A549 (cell line): ENCODE measurements around the gene ALAS1. TPM values are rescaled to one million over a fixed set of nuclear protein-coding genes. Genes with fewer than 3 reads are reported as not detected.
A peak's percentile ranks its signal among the peaks of the same experiment; 100 is the strongest.

Source experiments
- ATAC-seq, 2 experiments: fragments of 200-7000 bp in 1 of 2; fragments of >200 bp in 1 of 2; cut with Nextera tagmentation in 1 of 2; cut with Tn5 transposase in 1 of 2; 3 replicates each; pipeline versions ENCODE4 v1.8.0 to v1.9.1; 2018 to 2020; ENCODE audit warnings: mild to moderate bottlenecking in 1 of 2, moderate library complexity in 1 of 2
- CTCF ChIA-PET: fragments of 300-600 bp; sonication (Branson Sonifier 250); formaldehyde crosslinking; extraction: SDS; loops from one replicate; lab custom pipeline; 2021; ENCODE audit warnings: antibody characterized with exemption, inconsistent platforms; lab: Yijun Ruan, JAX
- POLR2A ChIA-PET: fragments of 350-600 bp; formaldehyde crosslinking; extraction: SDS; loops from one replicate; lab custom pipeline; 2021; ENCODE audit warnings: antibody characterized with exemption, inconsistent platforms; lab: Yijun Ruan, JAX
- DNase-seq, 2 experiments: peaks; one replicate each; pipeline versions ENCODE4 v3.0.0 to v3.0.0-alpha.2; 2011 to 2016; ENCODE audit warnings: low read depth in 1 of 2, low spot score in 1 of 2
- FAIRE-seq: peaks from 2 replicates; lab custom pipeline; 2011; peaks lifted over from hg19 to GRCh38; lab: Jason Lieb, UNC
- H3K27ac ChIP-seq, 2 experiments: fragments of >200 bp; sonication (Bioruptor Twin); formaldehyde crosslinking; 3 replicates each; pipeline ENCODE4 v1.5.1; 2016 to 2017
- H3K4me1 ChIP-seq: fragments of >200 bp; sonication (Bioruptor Twin); formaldehyde crosslinking; 3 replicates; pipeline ENCODE4 v1.6.1; 2016
- H3K4me2 ChIP-seq: fragments of >200 bp; sonication (Bioruptor Twin); formaldehyde crosslinking; 3 replicates; pipeline ENCODE4 v1.6.1; 2016
- H3K4me3 ChIP-seq: fragments of >200 bp; sonication (Bioruptor Twin); formaldehyde crosslinking; 3 replicates; pipeline ENCODE4 v1.5.1; 2016
- H3K9me3 ChIP-seq: fragments of >200 bp; sonication (Bioruptor Twin); formaldehyde crosslinking; 3 replicates; pipeline ENCODE4 v1.6.1; 2016
- CHD4 ChIP-seq: fragments of 200-600 bp; sonication (generic); IDR thresholded peaks from 2 replicates; pipeline ENCODE4 v1.6.1; 2016; ENCODE audit warnings: antibody characterized with exemption, mild to moderate bottlenecking, borderline replicate concordance
- EHF ChIP-seq: fragments of 250-450 bp; sonication (Bioruptor Pico); IDR thresholded peaks from 2 replicates; pipeline ENCODE4 v1.5.0; 2020; ENCODE audit warnings: mild to moderate bottlenecking
- FOSL2 ChIP-seq, 2 experiments: fragments of 450-650 bp in 1 of 2; fragments of >200 bp in 1 of 2; sonication (Bioruptor Twin) in 1 of 2; formaldehyde crosslinking; IDR thresholded peaks; 2 replicates each; pipeline versions ENCODE4 v1.5.0 to v1.6.1; 2016 to 2020; ENCODE audit warnings: mild to moderate bottlenecking in 1 of 2, moderate library complexity in 1 of 2
- PHF8 ChIP-seq: fragments of 200-600 bp; sonication (generic); IDR thresholded peaks from 2 replicates; pipeline ENCODE4 v1.6.1; 2016; ENCODE audit warnings: low read depth, mild to moderate bottlenecking, antibody characterized with exemption, moderate library complexity, borderline replicate concordance
- RAD21 ChIP-seq, 2 experiments: fragments of >200 bp in 1 of 2; sonication (Bioruptor Twin) in 1 of 2; formaldehyde crosslinking in 1 of 2; IDR thresholded peaks in 1 of 2; conservative IDR thresholded peaks in 1 of 2; 2 replicates in 1 of 2; 3 replicates in 1 of 2; pipeline ENCODE4 v1.6.1; 2012 to 2018; ENCODE audit warnings: inconsistent platforms in 1 of 2
- RFX5 ChIP-seq: fragments of 450-650 bp; IDR thresholded peaks from 2 replicates; pipeline ENCODE4 v1.7.1; 2014; ENCODE audit warnings: antibody characterized with exemption, mild to moderate bottlenecking, moderate library complexity
- SMC3 ChIP-seq: fragments of >200 bp; sonication (Bioruptor Twin); formaldehyde crosslinking; IDR thresholded peaks from 3 replicates; pipeline ENCODE4 v1.6.1; 2018; ENCODE audit warnings: inconsistent platforms
- ZC3H11A ChIP-seq: fragments of 450-650 bp; IDR thresholded peaks from 2 replicates; pipeline ENCODE4 v1.6.1; 2014; ENCODE audit warnings: antibody characterized with exemption, mild to moderate bottlenecking
- ZSCAN20 ChIP-seq: fragments of 250-450 bp; sonication (Bioruptor Pico); IDR thresholded peaks from 2 replicates; pipeline ENCODE4 v1.8.0; 2022; ENCODE audit warnings: mild to moderate bottlenecking, moderate library complexity
- WGBS: methylation state at CpG from one replicate; pipeline ENCODE4 v1.1.6; 2017; ENCODE audit errors: missing lambda C conversion rate; 5-methylcytosine and 5-hydroxymethylcytosine counted together
- polyA plus RNA-seq, 4 experiments: library from polyadenylated mRNA; depleted of rRNA in 3 of 4; stranded (reverse); fragments of >200 nt; fragmentation: RNase III in 1 of 4; extraction: RNeasy Plus Mini Kit Qiagen cat#74134 plus additional on column Dnase treatment in 1 of 4; gene quantifications; 2 replicates in 3 of 4; 3 replicates in 1 of 4; pipeline ENCODE4 v1.2.3, GENCODE V29; 2011 to 2017
- TF ChIP-seq, protein P1 (sequence below): fragments of 250-450 bp; sonication (Bioruptor Pico); IDR thresholded peaks from 2 replicates; pipeline ENCODE4 v1.5.0; 2021; ENCODE audit warnings: mild to moderate bottlenecking, moderate library complexity, borderline replicate concordance
- TF ChIP-seq, protein P2 (sequence below): IDR thresholded peaks from 2 replicates; pipeline ENCODE4 v1.6.1; 2012; ENCODE audit warnings: low read depth, borderline replicate concordance
- TF ChIP-seq, protein P3 (sequence below): fragments of >200 bp; sonication (Bioruptor Twin); formaldehyde crosslinking; IDR thresholded peaks from 3 replicates; pipeline ENCODE4 v1.5.1; 2016
- TF ChIP-seq, protein P4 (sequence below): IDR thresholded peaks from 2 replicates; pipeline ENCODE4 v1.6.1; 2012

ALAS1 gene
- polyA plus RNA-seq, 2 of the 4 experiments (the other 2 are of a cell fraction) = 56.8 to 63.7 TPM

DNA sequence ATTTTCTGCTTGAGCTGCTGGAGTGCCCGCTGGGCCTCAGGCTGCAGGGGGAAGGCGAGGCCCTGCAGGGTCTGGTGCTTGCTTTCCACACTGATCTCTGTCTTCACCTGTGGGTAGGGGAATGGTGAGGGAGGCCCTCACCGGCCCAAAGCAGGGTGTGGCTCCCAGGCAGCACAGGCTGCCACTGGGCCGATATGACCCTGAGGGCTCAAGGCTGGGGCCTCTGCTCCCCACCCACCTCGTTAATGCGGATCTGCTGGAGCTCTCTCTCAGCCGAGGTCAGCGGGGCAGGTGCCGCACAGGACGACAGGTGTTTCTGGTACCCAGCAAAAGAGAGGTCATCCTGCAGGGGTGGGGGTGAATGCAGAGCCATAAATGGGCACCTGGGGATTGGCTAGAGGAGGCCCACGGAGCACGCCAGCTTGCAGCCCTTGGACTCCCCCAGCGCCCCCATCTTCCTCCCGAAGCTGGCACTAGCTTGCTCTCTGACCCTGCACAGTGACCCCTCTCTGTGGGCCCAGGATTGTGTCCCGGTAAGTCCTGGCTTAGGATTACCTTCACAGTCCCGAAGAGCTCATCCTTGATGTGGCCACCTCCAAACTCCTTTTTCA lies 33.0 kb downstream of the ALAS1 start:
- DNase-seq (no peak), ATAC-seq (no peak), FAIRE-seq (no peak)
- no peaks in the 10 kb centered on the region; the same call in 2 of the 3 replicates for H3K4me1 ChIP-seq
- no peak overlapping the region for H3K4me2 ChIP-seq
- H3K9me3 ChIP-seq = no peaks in the 10 kb centered on the region
- POLR2A ChIA-PET = no interaction called here
- no peak overlapping the region for H3K27ac ChIP-seq
- TF ChIP-seq, protein P1, sequence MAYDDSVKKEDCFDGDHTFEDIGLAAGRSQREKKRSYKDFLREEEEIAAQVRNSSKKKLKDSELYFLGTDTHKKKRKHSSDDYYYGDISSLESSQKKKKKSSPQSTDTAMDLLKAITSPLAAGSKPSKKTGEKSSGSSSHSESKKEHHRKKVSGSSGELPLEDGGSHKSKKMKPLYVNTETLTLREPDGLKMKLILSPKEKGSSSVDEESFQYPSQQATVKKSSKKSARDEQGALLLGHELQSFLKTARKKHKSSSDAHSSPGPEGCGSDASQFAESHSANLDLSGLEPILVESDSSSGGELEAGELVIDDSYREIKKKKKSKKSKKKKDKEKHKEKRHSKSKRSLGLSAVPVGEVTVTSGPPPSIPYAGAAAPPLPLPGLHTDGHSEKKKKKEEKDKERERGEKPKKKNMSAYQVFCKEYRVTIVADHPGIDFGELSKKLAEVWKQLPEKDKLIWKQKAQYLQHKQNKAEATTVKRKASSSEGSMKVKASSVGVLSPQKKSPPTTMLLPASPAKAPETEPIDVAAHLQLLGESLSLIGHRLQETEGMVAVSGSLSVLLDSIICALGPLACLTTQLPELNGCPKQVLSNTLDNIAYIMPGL (CRISPR knock-in tag) = no peak
- TF ChIP-seq RFX5 (no peak), ZC3H11A (no peak)
- TF ChIP-seq, protein P2, sequence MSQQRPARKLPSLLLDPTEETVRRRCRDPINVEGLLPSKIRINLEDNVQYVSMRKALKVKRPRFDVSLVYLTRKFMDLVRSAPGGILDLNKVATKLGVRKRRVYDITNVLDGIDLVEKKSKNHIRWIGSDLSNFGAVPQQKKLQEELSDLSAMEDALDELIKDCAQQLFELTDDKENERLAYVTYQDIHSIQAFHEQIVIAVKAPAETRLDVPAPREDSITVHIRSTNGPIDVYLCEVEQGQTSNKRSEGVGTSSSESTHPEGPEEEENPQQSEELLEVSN = no peak
- TF ChIP-seq, protein P3, sequence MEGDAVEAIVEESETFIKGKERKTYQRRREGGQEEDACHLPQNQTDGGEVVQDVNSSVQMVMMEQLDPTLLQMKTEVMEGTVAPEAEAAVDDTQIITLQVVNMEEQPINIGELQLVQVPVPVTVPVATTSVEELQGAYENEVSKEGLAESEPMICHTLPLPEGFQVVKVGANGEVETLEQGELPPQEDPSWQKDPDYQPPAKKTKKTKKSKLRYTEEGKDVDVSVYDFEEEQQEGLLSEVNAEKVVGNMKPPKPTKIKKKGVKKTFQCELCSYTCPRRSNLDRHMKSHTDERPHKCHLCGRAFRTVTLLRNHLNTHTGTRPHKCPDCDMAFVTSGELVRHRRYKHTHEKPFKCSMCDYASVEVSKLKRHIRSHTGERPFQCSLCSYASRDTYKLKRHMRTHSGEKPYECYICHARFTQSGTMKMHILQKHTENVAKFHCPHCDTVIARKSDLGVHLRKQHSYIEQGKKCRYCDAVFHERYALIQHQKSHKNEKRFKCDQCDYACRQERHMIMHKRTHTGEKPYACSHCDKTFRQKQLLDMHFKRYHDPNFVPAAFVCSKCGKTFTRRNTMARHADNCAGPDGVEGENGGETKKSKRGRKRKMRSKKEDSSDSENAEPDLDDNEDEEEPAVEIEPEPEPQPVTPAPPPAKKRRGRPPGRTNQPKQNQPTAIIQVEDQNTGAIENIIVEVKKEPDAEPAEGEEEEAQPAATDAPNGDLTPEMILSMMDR = no peak
- TF ChIP-seq, all 56 proteins: peak for 0
- H3K4me3 ChIP-seq = no peak overlapping the region
- WGBS = 83% methylated on average over 7 of the region's 16 CpGs
- CTCF ChIA-PET = interaction anchor here (0.5 to 11.4 kb wide), 30 partner anchors 9 to 219 kb away, joined by 3 to 198 read pairs (median 4); partner anchors contain the start of genes PPM1M, TLR9 and WDR82

DNA sequence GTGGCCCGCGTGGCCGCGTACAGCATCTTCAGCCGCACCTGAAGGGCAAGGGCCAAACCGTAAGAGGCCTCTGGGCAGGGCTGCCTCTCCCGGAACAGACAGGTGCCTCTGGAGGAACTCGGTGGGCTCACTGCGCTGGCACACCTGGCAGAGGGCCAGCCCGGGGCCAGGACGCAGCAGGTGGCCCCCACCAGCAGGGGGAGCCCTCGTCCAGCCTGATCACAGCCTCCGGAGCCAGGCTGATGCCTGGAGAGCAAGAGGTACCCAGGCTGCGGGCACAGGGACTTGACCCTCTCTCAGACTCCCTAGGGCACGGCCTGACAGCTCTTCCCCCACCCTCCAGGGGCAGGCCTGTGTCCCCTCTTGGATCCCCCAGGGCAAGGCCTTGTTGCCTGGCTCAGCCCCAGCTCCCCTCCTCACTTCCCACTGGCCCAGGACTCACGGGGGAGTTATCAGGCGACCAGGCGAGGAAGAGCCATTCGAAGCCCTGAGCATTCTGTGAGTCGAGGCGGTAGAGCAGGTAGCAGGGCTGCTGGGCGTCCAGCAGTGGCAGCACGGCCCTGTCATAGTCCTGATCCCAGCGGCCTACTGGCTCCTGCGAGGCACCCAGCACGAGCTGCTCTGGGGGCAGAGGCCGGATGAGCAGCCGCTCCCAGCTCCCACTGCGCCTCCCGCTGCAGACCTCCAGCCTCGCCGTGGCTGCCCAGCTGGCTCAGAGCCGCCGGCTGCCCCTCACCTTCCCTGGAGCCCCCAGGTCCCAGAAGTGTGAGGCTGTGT lies 33.7 kb downstream of the ALAS1 start:
- FAIRE-seq = no peak
- 77% methylated on average over 7 of the region's 34 CpGs for WGBS
- ChIA-PET CTCF (interaction anchor here (0.5 to 11.4 kb wide), 35 partner anchors 9 to 255 kb away, joined by 3 to 198 read pairs (median 4); partner anchors contain the start of genes PPM1M, TLR9 and WDR82), POLR2A (no interaction called here)
- no peak for TF ChIP-seq FOSL2 (IDR thresholded peaks at IDR 0.05)
- TF ChIP-seq FOSL2 (CRISPR knock-in tag; IDR thresholded peaks at IDR 0.05) = no peak
- TF ChIP-seq ZSCAN20 (CRISPR knock-in tag) = no peak
- TF ChIP-seq, protein P3 = peak; percentile 70
- TF ChIP-seq CHD4 = no peak
- TF ChIP-seq RAD21 (conservative IDR thresholded peaks at IDR 0.05 in 1 of 2, IDR thresholded peaks at IDR 0.05 in 1 of 2) = peak; percentile 59 to 63; a peak in 4 of 5 replicates
- TF ChIP-seq, protein P4, sequence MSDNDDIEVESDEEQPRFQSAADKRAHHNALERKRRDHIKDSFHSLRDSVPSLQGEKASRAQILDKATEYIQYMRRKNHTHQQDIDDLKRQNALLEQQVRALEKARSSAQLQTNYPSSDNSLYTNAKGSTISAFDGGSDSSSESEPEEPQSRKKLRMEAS = no peak
- no peak for TF ChIP-seq PHF8
- TF ChIP-seq EHF (CRISPR knock-in tag) = no peak
- peak; percentile 61; the same call in 2 of the 3 replicates for TF ChIP-seq SMC3
- Histone ChIP-seq H3K4me2 (no peak overlapping the region), H3K9me3 (no peaks in the 10 kb centered on the region), H3K4me3 (no peak overlapping the region), H3K4me1 (peaks cover 6% of the 10 kb centered on the region), H3K27ac (no peak overlapping the region)
- ATAC-seq = peak; percentile 61 to 85; a peak in 5 of 6 replicates
- peak; percentile 40 to 62 for DNase-seq
